ENCODE measurements around the gene AKR7A3. TPM values are rescaled to one million over a fixed set of nuclear protein-coding genes. Genes with fewer than 3 reads are reported as not detected.
"Not testable (repeated sequence)": the region's sequence is repeated elsewhere in the genome, so short reads cannot be mapped to it uniquely, and the experiment has no call there.

The AKR7A3 gene
- total and polyA plus RNA-seq, 10 of the 15 experiments (the other 5 are each of a cell fraction or from before 2014, with no cell fraction given), result 0.10 to 1.1 (median 0.25) TPM; not detected in 2

GRCh38 chr1:19258353-19258752 lies 30.2 kb downstream of the AKR7A3 start:
- no peak overlapping the region for H2AFZ ChIP-seq (ENCODE audit: control insufficient read depth, low read depth, low read length)
- no peak for FAIRE-seq
- peaks cover under 1% of the 10 kb centered on the region; the same call in 1 of the 2 replicates for H3K4me1 ChIP-seq (ENCODE audit: control insufficient read depth, insufficient read depth, low read length)
- WGBS (ENCODE audit: insufficient coverage, insufficient replicate concordance, low lambda C conversion rate, missing lambda C conversion rate), result 96% methylated on average over 8 of the region's 10 CpGs
- no peak for DNase-seq (ENCODE audit: low read depth, low spot score)
- no peak overlapping the region for H3K4me3 ChIP-seq
- peaks cover 17% of the 10 kb centered on the region for H3K79me2 ChIP-seq (ENCODE audit: control insufficient read depth, insufficient read depth, low read length)
- no peaks in the 10 kb centered on the region for H3K9me3 ChIP-seq (replicated peaks; ENCODE audit: control insufficient read depth, insufficient read depth, low read length)
- SMC1A ChIA-PET (ENCODE audit: uncharacterized antibody, unreplicated experiment), result no interaction called here
- H3K4me2 ChIP-seq (ENCODE audit: control insufficient read depth, insufficient read depth), result no peak overlapping the region
- BruUV-seq (replicated peaks), result no TSS peak
- no peak overlapping the region for H3K27ac ChIP-seq (ENCODE audit: control insufficient read depth, insufficient read depth)
- H3K9ac ChIP-seq (ENCODE audit: control insufficient read depth, insufficient read depth, low read length), result no peak overlapping the region
- CTCF ChIA-PET, result interaction anchor here (0.7 to 0.9 kb wide), 2 partner anchors 17 to 45 kb away, joined by 3 read pairs; no protein-coding TSS in a partner anchor
- POLR2A ChIA-PET, result no interaction called here
- ATAC-seq, result no peak
- TF ChIP-seq ZNF274 (IDR thresholded peaks at IDR 0.05; ENCODE audit: insufficient read depth, insufficient read length) (no peak), POLR2A (IDR thresholded peaks at IDR 0.05; ENCODE audit: low read depth, low read length) (0 out of 2 replicates have a peak, but pooled peaks have one; percentile 31)
- in situ Hi-C loops (cut with MboI) (no loop called here), intact Hi-C loops (cut with micrococcal nuclease; ENCODE audit: unreplicated experiment) (no loop called here)
- H3K36me3 ChIP-seq (ENCODE audit: control insufficient read depth in 2 of 2, insufficient read depth in 2 of 2, low read length in 1 of 2), result peaks cover 33 to 34% of the 10 kb centered on the region in 2 experiments
- RAD21 ChIA-PET (ENCODE audit: unreplicated experiment), result no interaction called here
- peaks cover 3% of the 10 kb centered on the region; the same call in 1 of the 2 replicates for H4K20me1 ChIP-seq (ENCODE audit: control insufficient read depth, insufficient read depth)
- no peaks in the 10 kb centered on the region for H3K27me3 ChIP-seq (replicated peaks in 1 of 2; ENCODE audit: control insufficient read depth in 2 of 2, insufficient read depth in 2 of 2, low read length in 1 of 2)

- ChIA-PET SMC1A (ENCODE audit: uncharacterized antibody, unreplicated experiment) (no interaction called here), CTCF (interaction anchor here (0.6 to 0.9 kb wide), 3 partner anchors 16 to 85 kb away, joined by 3 read pairs; no protein-coding TSS in a partner anchor), POLR2A (no interaction called here), RAD21 (ENCODE audit: unreplicated experiment) (no interaction called here)
- Histone ChIP-seq H3K4me3 (no peak overlapping the region), H3K27me3 (replicated peaks in 1 of 2; ENCODE audit: control insufficient read depth in 2 of 2, insufficient read depth in 2 of 2, low read length in 1 of 2) (no peaks in the 10 kb centered on the region), H3K9ac (ENCODE audit: control insufficient read depth, insufficient read depth, low read length) (no peak overlapping the region), H4K20me1 (ENCODE audit: control insufficient read depth, insufficient read depth) (peaks cover 3% of the 10 kb centered on the region; the same call in 1 of the 2 replicates), H3K9me3 (replicated peaks; ENCODE audit: control insufficient read depth, insufficient read depth, low read length) (no peaks in the 10 kb centered on the region), H3K79me2 (ENCODE audit: control insufficient read depth, insufficient read depth, low read length) (peaks cover 27% of the 10 kb centered on the region), H3K4me1 (ENCODE audit: control insufficient read depth, insufficient read depth, low read length) (peaks cover 3% of the 10 kb centered on the region; the same call in 1 of the 2 replicates), H3K4me2 (ENCODE audit: control insufficient read depth, insufficient read depth) (no peak overlapping the region), H3K27ac (ENCODE audit: control insufficient read depth, insufficient read depth) (no peak overlapping the region), H2AFZ (ENCODE audit: control insufficient read depth, low read depth, low read length) (no peak overlapping the region), H3K36me3 (ENCODE audit: control insufficient read depth in 2 of 2, insufficient read depth in 2 of 2, low read length in 1 of 2) (peaks cover 33 to 34% of the 10 kb centered on the region in 2 experiments)
- no peak for TF ChIP-seq BACH1 (IDR thresholded peaks at IDR 0.05; ENCODE audit: borderline replicate concordance)
- no peak for TF ChIP-seq SMARCA5 (IDR thresholded peaks at IDR 0.05)
- TF ChIP-seq POLR2A (IDR thresholded peaks at IDR 0.05; ENCODE audit: low read depth, low read length), result peak; percentile 28; the same call in 1 of the 2 replicates
- TF ChIP-seq EED (IDR thresholded peaks at IDR 0.05; ENCODE audit: low read depth), result no peak
- TF ChIP-seq TCF7 (IDR thresholded peaks at IDR 0.05; ENCODE audit: borderline replicate concordance), result no peak
- TF ChIP-seq SREBF1 (IDR thresholded peaks at IDR 0.05; ENCODE audit: low read length), result no peak
- TF ChIP-seq CHD2 (IDR thresholded peaks at IDR 0.05; ENCODE audit: borderline replicate concordance, low read depth, low read length), result no peak
- no peak for TF ChIP-seq ZZZ3 (IDR thresholded peaks at IDR 0.05; ENCODE audit: control insufficient read depth, insufficient read length, low read depth)
- DNase-seq (ENCODE audit: low read depth, low spot score) (no peak), ATAC-seq (no peak), FAIRE-seq (no peak)
- intact Hi-C loops (cut with micrococcal nuclease; ENCODE audit: unreplicated experiment) (no loop called here), in situ Hi-C loops (cut with MboI) (no loop called here)
- WGBS (ENCODE audit: insufficient coverage, insufficient replicate concordance, low lambda C conversion rate, missing lambda C conversion rate), result 57% methylated on average over 15 of the region's 15 CpGs
- BruUV-seq (replicated peaks), result no TSS peak
Observed at GRCh38 chr1:19257178-19257914, 31.2 kb downstream of the AKR7A3 start.

GRCh38 chr1:19256301-19256700 lies 32.3 kb downstream of the AKR7A3 start:
- CTCF ChIA-PET; H3K9ac ChIP-seq (ENCODE audit: control insufficient read depth, insufficient read depth, low read length); H3K9me3 ChIP-seq (replicated peaks; ENCODE audit: control insufficient read depth, insufficient read depth, low read length); RAD21 ChIA-PET (ENCODE audit: unreplicated experiment); ATAC-seq; H2AFZ ChIP-seq (ENCODE audit: control insufficient read depth, low read depth, low read length); DNase-seq (ENCODE audit: low read depth, low spot score); intact Hi-C loops (cut with micrococcal nuclease; ENCODE audit: unreplicated experiment); H3K4me2 ChIP-seq (ENCODE audit: control insufficient read depth, insufficient read depth); SMC1A ChIA-PET (ENCODE audit: uncharacterized antibody, unreplicated experiment); in situ Hi-C loops (cut with MboI); BruUV-seq (replicated peaks); H3K4me3 ChIP-seq; FAIRE-seq; POLR2A ChIA-PET; H3K27ac ChIP-seq (ENCODE audit: control insufficient read depth, insufficient read depth); H4K20me1 ChIP-seq (ENCODE audit: control insufficient read depth, insufficient read depth); H3K27me3 ChIP-seq (replicated peaks in 1 of 2; ENCODE audit: control insufficient read depth in 2 of 2, insufficient read depth in 2 of 2, low read length in 1 of 2); H3K4me1 ChIP-seq (ENCODE audit: control insufficient read depth, insufficient read depth, low read length): not testable (repeated sequence)
- peaks cover 37% of the 10 kb centered on the region for H3K79me2 ChIP-seq (ENCODE audit: control insufficient read depth, insufficient read depth, low read length)
- peaks cover 33 to 34% of the 10 kb centered on the region in 2 experiments for H3K36me3 ChIP-seq (ENCODE audit: control insufficient read depth in 2 of 2, insufficient read depth in 2 of 2, low read length in 1 of 2)
- 100% methylated on average over 5 of the region's 5 CpGs for WGBS (ENCODE audit: insufficient coverage, insufficient replicate concordance, low lambda C conversion rate, missing lambda C conversion rate)

Measured in GM12878 (cell line).